ENCODE results near the gene ITPRID2. TPM values are rescaled to one million over a fixed set of nuclear protein-coding genes. Genes with fewer than 3 reads are reported as not detected.

Gene ITPRID2
- total and polyA plus RNA-seq, 2 of the 13 experiments (the other 11 are each of a cell fraction or from before 2014, with no cell fraction given) = 44.8 to 62.3 TPM

GRCh38 chr2:181944164-181944913 is 52.8 kb downstream of the ITPRID2 start:
- Histone ChIP-seq H3K79me2 (ENCODE audit: insufficient read depth, low read length) (no peaks in the 10 kb centered on the region), H3K4me2 (ENCODE audit: low read depth, low read length) (peak overlapping the region; percentile 69), H4K20me1 (ENCODE audit: insufficient read depth, low read length) (no peaks in the 10 kb centered on the region), H3K36me3 (replicated peaks in 1 of 2; ENCODE audit: control insufficient read depth in 1 of 2, insufficient read depth in 2 of 2, low read length in 2 of 2) (no peaks in the 10 kb centered on the region), H3K9me3 (ENCODE audit: low read length) (no peaks in the 10 kb centered on the region), H2AFZ (ENCODE audit: low read length) (peak overlapping the region; percentile 7), H3K4me3 (replicated peaks in 1 of 3; ENCODE audit: insufficient read depth in 1 of 3, low read depth in 2 of 3, low read length in 3 of 3) (peak overlapping the region; percentile 4 to 26 (median 25); a peak in 3 of 6 replicates), H3K4me1 (ENCODE audit: insufficient read depth, low read length) (peaks cover 45% of the 10 kb centered on the region), H3K9ac (ENCODE audit: insufficient read depth, low read depth, low read length) (peak overlapping the region; percentile 17), H3K27me3 (ENCODE audit: control insufficient read depth in 1 of 2, insufficient read depth in 2 of 2, low read length in 2 of 2) (no peaks in the 10 kb centered on the region), H3K27ac (ENCODE audit: extremely low read length, insufficient read depth, low read length) (peak overlapping the region; percentile 66)
- BruUV-seq (replicated peaks) = no TSS peak
- ATAC-seq (peak; percentile 97), FAIRE-seq (peak; percentile 46), DNase-seq (ENCODE audit: low spot score) (peak; percentile 81)
- ChIA-PET POLR2A (interaction anchor here (1.2 kb wide), 1 partner anchor 15 kb away, joined by 3 read pairs; no protein-coding TSS in a partner anchor), CTCF (ENCODE audit: low intra/inter-chr PET ratio, low total read pairs) (no interaction called here)
- 26% methylated on average over 5 of the region's 5 CpGs for WGBS (ENCODE audit: low lambda C conversion rate)
- in situ Hi-C loops (cut with HindIII; ENCODE audit: extremely low pct_ligation_motif_present, low pct_unique_long_range_greater_than_20kb) = no loop called here
- intact Hi-C loops (cut with micrococcal nuclease; ENCODE audit: unreplicated experiment) = loop anchor here (1.0 to 2.0 kb wide), 2 partner anchors 10 to 40 kb away; no protein-coding TSS in a partner anchor
- TF ChIP-seq ELF3 (CRISPR knock-in tag; IDR thresholded peaks at IDR 0.05) (peak; percentile 89), CHD4 (IDR thresholded peaks at IDR 0.05; ENCODE audit: borderline replicate concordance, low read length) (peak; percentile 76; the same call in 1 of the 2 replicates), ZBTB44 (CRISPR knock-in tag; IDR thresholded peaks at IDR 0.05) (no peak), BCL6 (CRISPR knock-in tag; IDR thresholded peaks at IDR 0.05) (0 out of 2 replicates have a peak, but pooled peaks have one; percentile 12), ZUFSP (CRISPR knock-in tag; IDR thresholded peaks at IDR 0.05; ENCODE audit: borderline replicate concordance) (no peak), ARID5B (CRISPR knock-in tag; IDR thresholded peaks at IDR 0.05) (peak; percentile 79; the same call in 1 of the 2 replicates), PAXIP1 (CRISPR knock-in tag; conservative IDR thresholded peaks at IDR 0.05) (peak; percentile 85), ZBTB39 (CRISPR knock-in tag; IDR thresholded peaks at IDR 0.05) (no peak), NCOA2 (CRISPR knock-in tag; IDR thresholded peaks at IDR 0.05) (peak; percentile 64)
